HepG2 (cell line): Measurements from ENCODE around the gene TIMM10. TPM values are rescaled to one million over a fixed set of nuclear protein-coding genes. Genes with fewer than 3 reads are reported as not detected.
A peak's percentile ranks its signal among the peaks of the same experiment; 100 is the strongest.

Experiments used
- IRF2 ChIP-seq: IDR thresholded peaks from 2 replicates; pipeline ENCODE4 v1.6.1; 2018; ENCODE audit warnings: missing genetic modification reagents, missing compliant biosample characterization
- KDM1A ChIP-seq: IDR thresholded peaks from 2 replicates; pipeline ENCODE4 v1.6.1; 2016; ENCODE audit warnings: missing compliant biosample characterization
- MTA1 ChIP-seq: sonication (generic); formaldehyde crosslinking; IDR thresholded peaks from 2 replicates; pipeline ENCODE4 v1.4.0; 2020; ENCODE audit warnings: missing genetic modification reagents, mild to moderate bottlenecking, borderline replicate concordance
- TBX3 ChIP-seq: fragments of 450-650 bp; IDR thresholded peaks from 2 replicates; pipeline ENCODE4 v1.6.1; 2017; ENCODE audit warnings: antibody characterized with exemption, mild to moderate bottlenecking, inconsistent platforms, borderline replicate concordance
- YEATS2 ChIP-seq: sonication (generic); formaldehyde crosslinking; IDR thresholded peaks from 2 replicates; pipeline ENCODE4 v1.4.0; 2020; ENCODE audit warnings: missing genetic modification reagents, borderline replicate concordance
- ZNF644 ChIP-seq: IDR thresholded peaks from 2 replicates; pipeline ENCODE4 v1.6.1; 2016; ENCODE audit warnings: low read depth
- ZNF7 ChIP-seq: IDR thresholded peaks from 2 replicates; pipeline ENCODE4 v1.6.1; 2016; ENCODE audit warnings: missing biosample characterization, missing genetic modification reagents
- ZNF891 ChIP-seq: sonication (generic); formaldehyde crosslinking; IDR thresholded peaks from 2 replicates; pipeline ENCODE4 v1.5.0; 2020; ENCODE audit warnings: mild to moderate bottlenecking, missing genetic modification reagents
- polyA plus RNA-seq, 8 experiments: library from polyadenylated mRNA; depleted of rRNA in 3 of 8; stranded (reverse) in 7 of 8; unstranded in 1 of 8; fragments of >200 nt; fragmentation: Illumina TruSeq in 4 of 8; extraction: Trizol in 4 of 8; gene quantifications; 2 replicates each; pipeline versions ENCODE4 v1.2.1 to v1.2.3, GENCODE V29; 2011 to 2016; ENCODE audit warnings: low read depth in 4 of 8, missing spikeins in 1 of 8, mixed read lengths in 1 of 8; ENCODE audit not compliant: insufficient read depth in 1 of 8
- total RNA-seq, 5 experiments: library from RNA; depleted of rRNA; stranded (reverse); fragments of >200 nt; fragmentation: Illumina TruSeq; extraction: Trizol; gene quantifications; 2 replicates each; pipeline ENCODE4 v1.2.3, GENCODE V29; 2016; ENCODE audit warnings: low read depth in 1 of 5
- TF ChIP-seq, protein P1 (sequence below): sonication (generic); formaldehyde crosslinking; IDR thresholded peaks from 2 replicates; pipeline ENCODE4 v1.4.0; 2020; ENCODE audit warnings: mild to moderate bottlenecking, missing genetic modification reagents
- TF ChIP-seq, protein P2 (sequence below): sonication (generic); formaldehyde crosslinking; conservative IDR thresholded peaks from 2 replicates; pipeline ENCODE4 v1.4.0; 2020; ENCODE audit warnings: mild to moderate bottlenecking, missing genetic modification reagents, moderate library complexity
- TF ChIP-seq, protein P3 (sequence below): fragments of 450-650 bp; IDR thresholded peaks from 2 replicates; pipeline ENCODE4 v1.6.1; 2017

The TIMM10 gene
- total and polyA plus RNA-seq, 2 of the 13 experiments (the other 11 are each of a cell fraction or from before 2014, with no cell fraction given), result 67.8 to 82.2 TPM

DNA sequence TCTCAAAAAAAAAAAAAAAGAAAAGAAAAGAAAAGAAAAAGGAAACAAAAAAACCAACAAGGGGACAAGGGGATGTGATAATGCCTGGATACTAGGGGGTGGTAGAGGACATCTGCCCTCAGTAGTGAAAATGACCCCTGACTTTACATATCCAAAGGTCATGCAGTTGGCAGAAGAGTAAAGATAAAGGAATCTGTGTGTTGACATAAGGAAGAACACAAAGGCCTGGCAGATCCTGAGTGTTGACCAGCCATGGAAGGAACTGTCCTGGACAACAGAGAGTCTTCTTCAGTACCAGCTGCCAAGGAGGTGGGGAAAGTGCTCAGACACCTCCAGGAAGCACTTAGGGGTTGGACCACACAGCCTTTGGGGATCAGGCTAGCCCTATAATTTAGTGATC is 27.7 kb downstream of the TIMM10 start (continued):
- peak; percentile 28; the same call in 1 of the 2 replicates for TF ChIP-seq YEATS2 (CRISPR knock-in tag)
- TF ChIP-seq, protein P1, sequence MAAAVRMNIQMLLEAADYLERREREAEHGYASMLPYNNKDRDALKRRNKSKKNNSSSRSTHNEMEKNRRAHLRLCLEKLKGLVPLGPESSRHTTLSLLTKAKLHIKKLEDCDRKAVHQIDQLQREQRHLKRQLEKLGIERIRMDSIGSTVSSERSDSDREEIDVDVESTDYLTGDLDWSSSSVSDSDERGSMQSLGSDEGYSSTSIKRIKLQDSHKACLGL, result no peak
- no peak for TF ChIP-seq ZNF891 (CRISPR knock-in tag)
- 0 out of 2 replicates have a peak, but pooled peaks have one; percentile 18 for TF ChIP-seq MTA1 (CRISPR knock-in tag)
- TF ChIP-seq ZNF7, result peak; percentile 47; the same call in 1 of the 2 replicates
- 0 out of 2 replicates have a peak, but pooled peaks have one; percentile 34 for TF ChIP-seq KDM1A (CRISPR knock-in tag)
- TF ChIP-seq, protein P2, sequence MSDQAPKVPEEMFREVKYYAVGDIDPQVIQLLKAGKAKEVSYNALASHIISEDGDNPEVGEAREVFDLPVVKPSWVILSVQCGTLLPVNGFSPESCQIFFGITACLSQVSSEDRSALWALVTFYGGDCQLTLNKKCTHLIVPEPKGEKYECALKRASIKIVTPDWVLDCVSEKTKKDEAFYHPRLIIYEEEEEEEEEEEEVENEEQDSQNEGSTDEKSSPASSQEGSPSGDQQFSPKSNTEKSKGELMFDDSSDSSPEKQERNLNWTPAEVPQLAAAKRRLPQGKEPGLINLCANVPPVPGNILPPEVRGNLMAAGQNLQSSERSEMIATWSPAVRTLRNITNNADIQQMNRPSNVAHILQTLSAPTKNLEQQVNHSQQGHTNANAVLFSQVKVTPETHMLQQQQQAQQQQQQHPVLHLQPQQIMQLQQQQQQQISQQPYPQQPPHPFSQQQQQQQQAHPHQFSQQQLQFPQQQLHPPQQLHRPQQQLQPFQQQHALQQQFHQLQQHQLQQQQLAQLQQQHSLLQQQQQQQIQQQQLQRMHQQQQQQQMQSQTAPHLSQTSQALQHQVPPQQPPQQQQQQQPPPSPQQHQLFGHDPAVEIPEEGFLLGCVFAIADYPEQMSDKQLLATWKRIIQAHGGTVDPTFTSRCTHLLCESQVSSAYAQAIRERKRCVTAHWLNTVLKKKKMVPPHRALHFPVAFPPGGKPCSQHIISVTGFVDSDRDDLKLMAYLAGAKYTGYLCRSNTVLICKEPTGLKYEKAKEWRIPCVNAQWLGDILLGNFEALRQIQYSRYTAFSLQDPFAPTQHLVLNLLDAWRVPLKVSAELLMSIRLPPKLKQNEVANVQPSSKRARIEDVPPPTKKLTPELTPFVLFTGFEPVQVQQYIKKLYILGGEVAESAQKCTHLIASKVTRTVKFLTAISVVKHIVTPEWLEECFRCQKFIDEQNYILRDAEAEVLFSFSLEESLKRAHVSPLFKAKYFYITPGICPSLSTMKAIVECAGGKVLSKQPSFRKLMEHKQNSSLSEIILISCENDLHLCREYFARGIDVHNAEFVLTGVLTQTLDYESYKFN (CRISPR knock-in tag), result peak; percentile 85
- TF ChIP-seq TBX3, result peak; percentile 32; the same call in 1 of the 2 replicates
- TF ChIP-seq, protein P3, sequence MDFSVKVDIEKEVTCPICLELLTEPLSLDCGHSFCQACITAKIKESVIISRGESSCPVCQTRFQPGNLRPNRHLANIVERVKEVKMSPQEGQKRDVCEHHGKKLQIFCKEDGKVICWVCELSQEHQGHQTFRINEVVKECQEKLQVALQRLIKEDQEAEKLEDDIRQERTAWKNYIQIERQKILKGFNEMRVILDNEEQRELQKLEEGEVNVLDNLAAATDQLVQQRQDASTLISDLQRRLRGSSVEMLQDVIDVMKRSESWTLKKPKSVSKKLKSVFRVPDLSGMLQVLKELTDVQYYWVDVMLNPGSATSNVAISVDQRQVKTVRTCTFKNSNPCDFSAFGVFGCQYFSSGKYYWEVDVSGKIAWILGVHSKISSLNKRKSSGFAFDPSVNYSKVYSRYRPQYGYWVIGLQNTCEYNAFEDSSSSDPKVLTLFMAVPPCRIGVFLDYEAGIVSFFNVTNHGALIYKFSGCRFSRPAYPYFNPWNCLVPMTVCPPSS, result no peak
- 0 out of 2 replicates have a peak, but pooled peaks have one; percentile 46 for TF ChIP-seq IRF2 (CRISPR knock-in tag)
- TF ChIP-seq ZNF644 (CRISPR knock-in tag), result 0 out of 2 replicates have a peak, but pooled peaks have one; percentile 14
